ENCODE results near the gene RPS15.

RPS15 gene

DNA sequence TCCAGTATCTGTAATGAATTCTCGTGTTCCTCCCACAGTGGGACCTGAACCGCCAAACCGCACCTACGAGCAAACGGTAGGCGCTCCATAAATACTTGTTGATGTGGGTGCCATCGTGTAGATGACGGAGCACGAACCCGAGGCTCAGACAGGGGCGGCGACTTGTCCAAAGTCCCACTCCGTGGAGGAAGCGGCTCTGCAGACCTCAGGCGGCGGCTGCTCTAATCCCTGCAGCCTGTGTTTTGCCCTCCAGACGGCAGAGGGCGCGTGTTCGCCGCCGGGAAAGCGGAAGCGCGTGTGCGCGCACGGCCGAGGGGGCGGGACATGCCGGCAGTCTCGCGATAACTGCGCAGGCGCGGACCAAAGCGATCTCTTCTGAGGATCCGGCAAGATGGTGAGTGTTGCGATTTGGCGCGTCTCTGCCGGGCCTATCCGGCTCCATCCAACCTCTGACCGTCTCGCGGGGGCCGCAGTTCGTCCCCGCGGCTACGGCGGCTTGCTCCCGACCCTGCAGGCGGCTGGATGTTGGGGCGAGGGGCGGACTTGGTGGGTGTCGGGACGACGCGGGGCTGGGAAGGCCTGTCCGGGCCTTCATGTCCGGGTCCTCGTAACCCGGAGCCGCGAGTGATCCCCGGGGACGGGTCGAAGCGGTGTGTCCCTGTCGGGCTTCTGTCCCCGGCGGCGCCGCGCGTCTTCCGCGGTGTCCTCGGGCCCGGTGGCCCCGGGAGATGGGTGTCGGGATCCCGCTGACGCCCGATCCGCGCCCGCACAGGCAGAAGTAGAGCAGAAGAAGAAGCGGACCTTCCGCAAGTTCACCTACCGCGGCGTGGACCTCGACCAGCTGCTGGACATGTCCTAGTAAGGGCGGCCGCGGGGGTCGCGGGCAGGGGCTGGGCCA lies at the start of gene RPS15:
Gene RPS15, plus strand, starts transcription at position 362 of the 898 bp plus-strand sequence. Its CDS starts 30 bp downstream, at position 392.
- peak; percentile 80 for DNase-seq

DNA sequence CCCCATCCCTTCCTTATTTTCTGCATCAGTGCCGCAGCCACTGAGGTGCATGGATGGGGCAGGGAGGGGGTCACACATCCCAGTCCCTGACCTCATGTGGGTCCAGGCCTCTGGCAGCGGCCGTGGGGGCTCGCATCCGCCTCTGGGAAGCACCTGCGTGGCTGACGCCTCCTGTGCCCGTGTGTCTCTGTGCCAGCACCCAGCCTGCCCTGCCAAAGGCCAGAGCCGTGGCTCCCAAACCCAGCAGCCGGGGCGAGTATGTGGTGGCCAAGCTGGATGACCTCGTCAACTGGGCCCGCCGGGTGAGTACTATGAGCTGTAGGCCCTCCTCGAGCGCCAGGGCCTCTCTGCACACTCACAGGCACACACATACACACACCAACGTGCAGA lies 49.6 kb upstream of the RPS15 start:
- DNase-seq = no peak

DNA sequence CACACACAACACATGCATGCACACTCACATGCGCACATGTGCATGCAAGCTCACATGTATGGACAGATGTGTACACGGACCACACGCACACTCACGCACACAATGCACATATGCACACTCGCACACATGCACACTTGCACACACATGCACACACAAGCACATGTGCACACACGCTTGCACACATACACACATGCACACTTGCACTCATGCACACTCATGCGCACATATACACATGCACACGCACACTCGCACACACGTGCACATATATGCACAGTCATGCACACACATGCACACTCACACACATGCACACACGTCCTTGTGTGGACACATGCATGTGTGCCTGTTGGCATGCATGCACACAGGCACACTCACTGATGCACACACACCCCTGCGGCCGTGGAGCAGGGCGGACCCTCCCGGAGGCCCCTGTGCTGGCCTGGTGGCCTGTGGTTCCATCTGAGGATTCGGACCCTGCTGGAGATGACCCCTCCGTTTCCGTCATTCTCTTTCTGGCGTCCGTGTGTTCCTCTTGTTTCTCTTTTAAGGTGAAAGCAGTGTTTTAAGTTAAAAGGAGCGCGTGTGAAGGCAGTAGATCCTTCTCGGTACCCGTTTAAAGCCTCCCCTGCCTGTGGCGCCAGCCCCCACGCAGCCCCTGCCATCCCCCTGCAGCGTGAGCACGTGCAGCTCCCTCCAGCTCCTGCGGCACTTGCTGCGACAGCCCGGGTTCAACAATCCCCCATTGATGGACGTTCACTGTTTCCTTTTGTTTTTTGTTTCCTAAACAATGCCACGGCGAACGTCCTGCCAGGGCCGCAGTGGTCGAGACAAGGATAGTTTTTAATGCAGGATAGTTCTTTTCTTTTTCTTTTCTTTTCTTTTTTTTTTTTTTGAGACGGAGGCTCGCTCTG lies 48.9 kb upstream of the RPS15 start:
- no peak for DNase-seq

DNA sequence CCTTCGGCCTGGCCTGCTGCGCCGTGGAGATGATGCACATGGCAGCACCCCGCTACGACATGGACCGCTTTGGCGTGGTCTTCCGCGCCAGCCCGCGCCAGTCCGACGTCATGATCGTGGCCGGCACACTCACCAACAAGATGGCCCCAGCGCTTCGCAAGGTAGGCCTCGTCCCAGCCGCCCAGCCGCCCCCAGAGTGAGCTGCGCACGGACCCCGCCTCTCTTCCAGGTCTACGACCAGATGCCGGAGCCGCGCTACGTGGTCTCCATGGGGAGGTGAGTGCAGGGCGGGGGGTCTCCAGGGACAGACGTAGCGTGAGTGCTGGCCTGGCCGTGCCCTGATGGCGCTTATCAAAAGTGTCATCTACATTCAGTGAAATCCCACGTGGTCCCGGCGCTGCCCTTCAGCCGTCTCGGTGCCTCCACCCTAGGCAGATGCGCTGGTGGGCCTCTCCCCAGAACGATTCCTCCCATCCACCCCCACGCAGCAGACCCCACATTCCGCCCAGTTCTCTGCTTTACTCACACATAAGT lies 47.2 kb upstream of the RPS15 start:
- no peak for DNase-seq

DNA sequence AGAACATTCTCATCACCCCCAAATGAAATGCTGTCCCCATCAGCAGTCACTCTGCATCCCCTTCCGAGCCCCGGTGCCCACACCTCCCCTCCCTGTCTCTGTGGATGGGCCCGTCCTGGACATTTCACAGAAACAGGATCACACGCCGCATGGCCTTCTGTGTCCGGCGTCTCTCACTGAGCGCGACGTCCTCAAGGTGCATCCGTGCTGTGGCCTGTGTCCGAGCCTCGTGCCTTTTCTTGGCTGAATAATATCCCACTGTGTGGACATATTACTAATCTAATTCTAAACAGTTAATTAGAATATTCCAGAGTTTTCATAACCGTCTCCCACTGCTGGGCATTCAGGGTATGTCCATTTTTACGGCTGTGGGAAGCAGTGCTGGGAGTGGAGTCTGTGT lies 45.8 kb upstream of the RPS15 start:
- DNase-seq = no peak

DNA sequence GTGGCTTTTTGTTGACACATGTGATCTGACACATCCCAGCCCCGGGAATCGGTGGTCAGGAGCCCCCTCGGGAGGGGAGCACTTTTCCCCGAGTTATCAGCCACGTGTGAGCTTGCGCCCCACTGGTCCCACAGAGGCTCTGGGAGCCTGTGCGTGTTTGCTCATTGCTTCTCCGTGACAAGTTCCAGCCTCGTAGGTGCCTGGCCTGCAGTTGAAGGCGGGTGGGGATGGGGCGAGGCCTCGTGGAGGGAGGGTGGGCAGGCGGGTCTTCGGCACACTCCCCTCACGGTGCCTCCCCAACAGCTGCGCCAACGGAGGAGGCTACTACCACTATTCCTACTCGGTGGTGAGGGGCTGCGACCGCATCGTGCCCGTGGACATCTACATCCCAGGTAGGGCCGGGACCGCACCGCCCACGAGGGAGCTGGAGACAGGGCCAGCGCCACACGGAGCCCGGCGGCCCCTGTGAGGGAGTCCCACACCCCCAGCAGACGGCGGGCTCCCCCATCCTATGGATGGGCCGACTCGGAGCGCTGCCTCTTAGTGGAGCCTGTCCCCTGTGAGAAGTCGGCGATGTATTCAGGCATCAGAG lies 45.2 kb upstream of the RPS15 start:
- DNase-seq = no peak

DNA sequence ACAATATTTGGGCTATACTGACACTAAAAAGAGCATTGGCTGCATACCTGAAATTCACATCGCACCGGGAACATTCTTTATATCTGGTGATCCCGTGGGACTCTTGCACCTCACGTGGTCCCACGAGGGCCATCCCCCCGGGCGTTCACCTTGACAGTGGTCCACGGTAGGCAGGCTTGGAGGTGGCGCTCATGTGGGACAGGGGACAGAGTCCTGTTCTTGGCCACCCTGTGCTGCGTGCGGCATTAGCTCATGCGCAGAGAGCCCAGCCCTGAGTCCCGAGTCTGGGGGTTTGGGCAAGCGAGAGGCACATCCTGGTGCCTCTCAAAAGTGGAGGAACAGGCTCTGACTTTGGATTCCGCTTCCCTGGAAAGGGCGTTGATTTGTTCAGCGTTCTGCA lies 44.4 kb upstream of the RPS15 start:
- no peak for DNase-seq

DNA sequence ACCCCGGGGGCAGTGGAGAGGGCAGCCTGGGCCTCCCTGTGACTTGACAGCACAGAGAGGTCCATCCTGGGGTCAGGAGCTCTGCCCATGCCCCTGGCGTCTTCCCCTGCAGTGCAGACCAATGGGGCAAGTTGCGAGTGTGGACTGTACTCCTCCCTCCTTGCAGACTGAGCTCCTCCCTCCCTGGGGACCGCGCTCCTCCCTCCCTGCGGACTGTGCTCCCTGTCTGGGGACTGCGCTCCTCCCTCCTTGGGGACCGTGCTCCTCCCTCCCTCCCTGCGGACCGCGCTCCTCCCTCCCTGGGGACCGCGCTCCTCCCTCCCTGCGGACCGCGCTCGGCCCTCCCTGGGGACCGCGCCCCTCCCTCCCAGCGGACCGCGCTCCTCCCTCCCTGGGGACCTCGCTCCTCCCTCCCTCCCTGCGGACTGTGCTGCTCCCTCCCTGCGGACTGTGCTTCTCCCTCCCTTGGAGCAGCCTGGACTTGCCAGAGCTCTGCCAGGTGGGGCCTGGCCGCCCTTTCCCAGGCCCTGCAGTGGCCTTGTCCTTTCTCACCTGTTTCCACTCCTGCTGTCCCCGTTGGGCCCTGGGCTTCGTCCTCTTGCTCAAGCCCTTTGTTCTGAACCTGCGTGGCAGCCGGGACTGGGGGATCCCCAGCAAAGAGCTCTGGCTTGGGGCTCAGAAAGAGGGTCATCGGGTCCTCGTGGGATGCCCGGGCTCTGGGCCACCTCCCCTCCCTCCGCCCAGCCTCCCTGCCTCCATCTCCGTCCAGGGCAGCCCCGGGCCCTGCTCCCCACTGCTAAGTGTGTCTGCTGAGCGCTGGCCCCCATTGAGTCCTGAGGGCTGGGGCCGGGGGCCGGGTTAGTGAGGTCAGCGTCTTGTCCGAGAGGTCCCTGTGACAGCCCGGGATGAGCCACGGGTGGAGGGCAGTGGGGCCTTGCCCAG lies 43.7 kb upstream of the RPS15 start:
- DNase-seq = no peak

DNA sequence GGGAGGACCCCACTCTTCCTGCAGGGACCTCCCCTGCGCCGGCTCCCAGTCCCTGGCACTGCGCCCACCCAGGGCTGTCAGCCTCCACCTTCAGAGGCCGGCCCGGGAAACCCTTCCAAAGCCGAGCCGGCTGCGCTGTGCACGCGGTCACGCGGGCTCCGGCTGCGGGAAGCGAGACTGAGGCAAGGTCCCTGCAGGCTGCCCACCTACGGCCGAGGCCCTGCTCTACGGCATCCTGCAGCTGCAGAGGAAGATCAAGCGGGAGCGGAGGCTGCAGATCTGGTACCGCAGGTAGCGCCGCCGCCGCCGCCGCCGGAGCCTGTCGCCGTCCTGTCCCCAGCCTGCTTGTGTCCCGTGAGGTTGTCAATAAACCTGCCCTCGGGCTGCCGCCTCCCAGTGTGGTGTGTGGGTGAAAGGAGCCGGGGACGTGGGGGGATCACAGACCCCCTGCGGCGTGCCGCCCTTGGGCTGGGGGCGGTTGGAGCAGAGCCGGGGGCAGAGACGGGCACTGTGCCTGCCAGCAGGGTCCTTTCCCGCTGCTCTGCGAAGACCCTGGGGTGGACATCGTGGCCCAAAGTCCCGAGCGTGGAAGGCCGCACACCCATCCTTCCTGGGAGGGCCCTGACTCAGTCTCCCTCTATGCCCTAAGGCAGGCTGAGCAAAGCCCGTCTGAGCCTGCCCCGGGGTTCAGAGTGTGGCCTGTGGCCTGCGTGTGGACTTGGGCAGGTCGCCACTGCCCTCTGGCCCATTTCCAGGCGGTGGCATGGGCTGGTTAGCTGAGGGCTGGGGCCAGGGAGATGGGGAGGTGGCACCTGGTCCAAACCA lies 42.8 kb upstream of the RPS15 start:
- no peak for DNase-seq

DNA sequence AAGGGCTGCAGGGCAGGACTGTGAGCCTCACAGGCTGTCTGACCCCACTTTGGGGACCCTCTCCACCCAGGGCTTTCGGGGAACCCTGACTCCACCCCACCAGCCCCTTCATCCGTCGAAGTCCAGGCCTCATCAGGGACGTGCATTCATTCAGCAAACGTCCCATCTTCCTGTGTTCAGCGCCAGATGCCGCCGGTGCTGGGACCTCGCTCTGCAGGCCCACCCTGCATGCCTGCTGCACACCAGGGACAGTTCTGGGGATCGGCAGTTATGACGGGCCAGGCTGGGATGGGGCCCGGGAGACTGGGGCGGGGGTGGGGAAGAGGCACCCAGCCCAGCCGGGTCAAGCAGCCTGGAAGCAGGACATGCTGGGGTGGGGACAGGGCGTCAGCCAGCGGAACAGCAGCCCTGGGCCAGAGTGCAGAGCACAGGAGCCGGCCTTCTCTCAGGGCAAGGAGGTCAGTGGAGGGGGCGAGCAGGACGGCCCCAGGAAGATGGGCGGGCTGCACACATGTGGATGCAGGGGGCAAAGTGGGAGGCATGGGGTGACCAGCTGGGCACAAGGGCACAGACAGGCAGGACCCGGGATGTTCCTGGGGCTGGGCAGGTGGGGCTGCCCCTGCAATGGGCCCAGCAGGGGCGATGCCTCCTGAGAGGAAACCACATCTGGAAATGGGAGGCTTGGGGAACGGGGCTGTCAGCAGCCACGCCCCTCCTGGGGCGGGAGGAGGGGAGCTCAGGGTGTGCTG lies 42.0 kb upstream of the RPS15 start:
- DNase-seq = no peak

DNA sequence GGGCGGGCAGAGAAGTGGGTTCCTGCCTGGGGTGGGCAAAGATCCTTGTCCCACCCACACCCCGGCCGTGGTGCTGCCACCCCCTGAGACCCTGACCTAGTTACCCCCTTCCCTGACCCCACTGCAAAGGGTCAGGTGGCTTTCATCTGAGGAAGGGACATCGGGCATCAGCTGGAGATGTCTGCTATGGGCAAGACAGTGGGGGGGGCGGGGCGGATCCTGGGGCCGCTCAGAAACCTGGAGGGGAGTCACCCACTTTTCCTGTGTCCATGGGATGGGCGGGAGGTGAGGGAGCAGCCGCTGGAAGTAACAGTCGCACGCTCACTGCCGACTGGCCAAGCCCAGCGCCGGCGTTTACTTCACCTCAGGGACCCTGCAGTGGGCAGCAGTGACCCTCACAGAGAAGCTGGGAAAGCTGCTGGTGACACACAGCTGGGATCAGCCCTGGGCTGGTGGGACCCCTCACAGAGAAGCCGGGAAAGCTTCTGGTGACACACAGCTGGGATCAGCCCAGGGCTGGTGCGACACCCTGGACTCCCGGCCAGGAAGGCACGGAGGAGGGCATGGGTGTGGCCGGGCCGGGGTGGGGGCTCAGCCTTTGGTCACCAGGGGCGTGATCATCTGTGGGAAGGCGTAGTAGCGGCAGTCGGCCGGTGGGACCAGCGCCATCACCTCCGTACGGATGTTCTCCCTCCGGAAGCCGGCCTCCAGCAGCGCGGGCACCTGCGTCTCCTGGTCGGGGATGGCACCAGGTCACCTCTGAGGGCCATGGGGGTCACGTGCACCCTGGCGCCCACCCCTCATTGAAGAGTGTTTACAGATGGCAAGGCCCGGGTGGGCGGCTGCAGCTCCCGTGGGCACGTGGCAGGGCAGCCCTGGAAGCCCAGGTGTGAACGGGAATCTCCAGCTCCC lies 41.2 kb upstream of the RPS15 start:
- no peak for DNase-seq

DNA sequence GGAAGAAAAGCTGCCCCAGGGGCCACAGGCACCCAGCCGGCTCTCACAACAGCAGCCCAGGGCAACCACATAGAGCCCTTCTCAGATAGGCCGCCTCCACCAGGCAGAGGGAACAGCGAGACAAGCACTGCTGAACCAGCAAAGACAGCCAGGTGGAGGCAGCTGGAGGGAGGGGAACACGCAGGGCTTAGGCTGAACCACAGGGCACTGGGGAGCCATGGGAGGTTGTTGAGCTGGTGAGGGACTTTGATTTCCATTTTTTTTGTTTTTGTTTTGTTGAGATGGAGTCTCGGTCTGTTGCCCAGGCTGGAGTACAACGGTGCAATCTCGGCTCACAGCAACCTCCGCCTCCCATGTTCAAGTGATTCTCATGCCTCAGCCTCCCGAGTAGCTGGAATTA lies 40.4 kb upstream of the RPS15 start:
- DNase-seq = no peak

DNA sequence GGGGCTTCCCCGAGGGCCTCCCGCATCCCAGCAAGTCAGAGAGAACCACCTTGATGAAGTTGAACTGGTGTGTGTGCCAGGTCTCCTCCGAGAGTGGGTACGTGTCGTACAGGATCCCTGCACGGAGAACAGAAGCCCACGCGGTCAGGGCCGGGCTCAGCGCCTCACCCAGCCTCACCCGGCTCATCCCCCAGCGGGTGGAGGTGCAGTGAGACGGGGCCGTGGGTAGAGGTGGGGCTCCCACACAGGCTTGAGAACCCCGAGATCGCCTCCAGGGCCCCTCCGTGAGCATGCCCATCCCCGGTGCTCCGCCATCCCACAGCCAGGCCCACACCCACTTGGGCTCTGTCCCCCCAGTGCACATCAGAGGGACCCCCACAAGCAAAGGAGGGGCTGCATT lies 39.1 kb upstream of the RPS15 start:
- DNase-seq = no peak

DNA sequence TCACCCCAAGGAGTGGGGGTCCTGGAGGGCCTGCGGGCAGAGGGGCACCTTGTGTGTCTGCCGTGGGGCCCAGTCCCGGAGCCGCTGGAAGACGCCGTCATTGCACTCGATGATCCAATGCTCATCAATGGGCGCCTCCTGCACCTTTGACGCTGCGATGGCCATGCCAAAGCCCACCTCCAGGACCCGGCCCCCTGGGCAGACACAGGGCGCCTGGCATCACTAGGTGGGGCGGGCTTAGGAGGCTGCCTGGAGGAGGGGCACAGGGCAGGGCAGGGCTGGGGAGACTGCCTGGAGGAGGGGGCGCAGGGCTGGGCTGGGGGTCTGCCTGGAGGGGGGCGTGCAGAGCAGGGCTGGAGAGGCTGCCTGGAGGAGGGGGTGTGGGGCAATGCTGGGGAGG lies 38.5 kb upstream of the RPS15 start:
- no peak for DNase-seq

DNA sequence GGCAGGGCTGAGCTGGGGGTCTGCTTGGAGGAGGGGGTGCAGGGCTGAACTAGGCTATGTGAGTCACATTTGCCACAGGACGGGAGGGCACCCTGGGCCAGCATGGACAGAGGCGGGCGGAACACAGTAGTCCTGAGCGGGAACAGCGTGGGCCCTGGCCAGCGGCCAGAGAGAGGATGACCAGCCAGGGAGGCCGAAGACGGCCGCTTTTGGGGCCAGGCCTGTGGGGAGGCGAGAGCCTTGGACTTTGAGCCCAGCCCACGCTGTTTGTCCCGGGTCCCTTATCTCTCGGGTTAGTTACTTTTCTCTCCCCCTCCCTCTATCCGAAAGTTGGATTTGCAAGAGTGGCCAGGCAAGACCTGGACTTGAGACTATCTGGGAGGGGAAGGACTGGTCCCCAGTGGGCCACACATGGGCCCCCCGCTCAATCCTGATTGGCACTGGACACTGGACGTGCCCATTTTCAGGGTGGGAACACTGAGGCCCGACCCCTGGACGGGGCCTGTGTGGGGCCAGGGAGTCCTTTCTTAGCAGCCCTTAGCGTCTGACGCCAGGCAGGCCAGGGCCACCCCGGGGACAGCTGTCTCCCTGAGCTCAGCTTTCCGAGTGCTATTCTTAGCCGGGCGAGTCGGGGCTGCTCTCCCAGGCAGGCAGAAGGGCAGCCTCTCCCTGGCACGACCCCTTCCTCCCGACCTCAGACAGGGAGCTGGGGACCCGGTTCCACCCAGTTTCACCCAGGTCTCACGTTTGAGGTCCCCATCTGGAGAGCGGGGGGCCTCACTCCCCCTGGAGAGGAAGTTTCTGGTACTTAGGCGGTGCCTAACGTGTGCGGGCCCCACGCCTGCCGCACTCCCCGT lies 37.7 kb upstream of the RPS15 start:
- DNase-seq = peak; percentile 18

DNA sequence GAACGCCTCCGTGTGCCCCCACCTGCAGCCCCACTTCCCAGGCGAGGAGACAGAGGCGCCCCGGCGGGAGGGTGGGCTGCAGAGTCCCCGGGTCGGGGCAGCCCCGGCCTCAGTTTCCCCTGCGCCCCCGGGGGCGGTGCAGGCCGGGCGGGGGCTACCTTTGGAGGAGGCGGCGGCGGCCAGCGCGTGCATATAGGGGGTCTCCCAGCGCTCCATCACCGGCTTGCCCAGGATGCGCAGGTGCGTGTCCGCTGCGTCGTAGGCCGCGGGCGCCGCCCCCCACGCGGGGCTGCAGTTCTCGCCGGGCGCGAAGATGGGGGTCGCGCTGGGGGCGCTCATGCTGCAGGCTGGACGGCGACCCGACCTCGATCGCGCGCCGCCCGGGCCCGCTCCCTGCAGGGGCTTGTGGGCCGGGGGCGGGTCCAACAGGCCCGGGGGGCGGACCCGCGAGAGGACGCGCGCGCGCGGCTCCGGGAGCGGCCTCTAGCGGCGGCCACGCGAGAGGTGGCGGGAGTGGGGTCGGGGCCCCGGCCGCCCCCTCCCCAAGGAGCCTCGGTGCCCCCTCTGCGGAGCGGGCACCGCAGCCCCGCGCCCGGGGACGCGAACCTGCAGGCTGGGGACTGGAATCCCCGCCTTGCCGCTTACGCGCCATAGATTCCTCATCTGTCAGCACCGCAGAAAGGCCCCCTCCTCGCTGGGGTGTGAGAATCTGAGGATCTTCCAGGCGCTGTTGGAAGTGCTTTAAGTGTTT lies 36.9 kb upstream of the RPS15 start, which contains the start of gene GAMT:
Gene GAMT, minus strand, starts transcription at position 405 of the 751 bp plus-strand sequence. Its CDS starts 66 bp downstream, at position 339.
- peak; percentile 10 for DNase-seq

DNA sequence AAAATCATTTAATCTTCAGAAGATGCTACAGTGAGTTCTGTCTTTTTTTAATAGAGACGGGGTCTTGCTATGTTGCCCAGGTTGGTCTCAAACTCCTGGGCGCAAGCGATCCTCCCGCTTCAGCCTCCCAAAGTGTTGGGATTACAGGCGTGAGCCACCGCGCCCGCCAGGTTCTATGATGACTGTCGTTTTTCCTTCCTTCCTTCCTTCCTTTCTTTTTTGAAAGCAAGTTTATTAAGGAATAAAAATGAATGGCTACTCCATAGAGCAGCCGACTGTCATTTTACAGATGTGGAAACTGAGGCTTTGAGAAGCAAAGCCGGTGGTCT lies 36.3 kb upstream of the RPS15 start:
- no peak for DNase-seq
